ENCODE results near the gene MRPS18A.

MRPS18A gene

DNA sequence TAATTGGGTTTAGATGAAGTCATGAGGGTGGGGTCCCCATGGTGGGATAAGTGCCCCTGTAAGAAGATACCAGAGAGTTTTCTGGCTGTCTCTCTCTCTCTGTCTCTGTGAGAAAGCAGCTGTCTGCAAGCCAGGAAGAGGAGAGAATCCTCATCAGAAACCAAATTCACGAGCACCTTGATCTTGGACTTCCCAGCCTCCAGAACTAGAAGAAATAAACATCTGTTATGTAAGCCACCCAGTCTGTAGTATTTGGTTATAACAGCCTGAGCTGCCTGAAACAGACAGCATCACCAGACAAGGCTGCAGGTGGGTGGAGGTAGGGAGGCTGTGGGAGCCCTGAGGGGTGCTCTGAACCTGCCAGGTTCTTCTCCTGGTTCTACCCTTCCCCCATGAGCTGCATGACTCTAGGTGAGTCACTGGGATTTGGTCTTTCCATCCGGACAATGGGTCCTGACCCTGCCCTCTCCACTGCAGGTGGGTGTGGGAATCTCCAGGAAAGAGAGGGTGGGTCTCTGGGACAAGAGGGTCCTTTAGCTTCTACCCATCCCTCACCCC, 48.1 kb upstream of the MRPS18A start:
- H3K4me3 ChIP-seq (ENCODE audit: low read depth, low read length, poor library complexity, severe bottlenecking) = no peak overlapping the region
- peaks cover 5% of the 10 kb centered on the region; the same call in 1 of the 2 replicates for H3K9me3 ChIP-seq (ENCODE audit: low read length)
- H3K4me1 ChIP-seq (ENCODE audit: insufficient read depth, low read length, severe bottlenecking) = no peaks in the 10 kb centered on the region
- H3K36me3 ChIP-seq (ENCODE audit: insufficient read depth, low read length) = no peaks in the 10 kb centered on the region
- H4K20me1 ChIP-seq (ENCODE audit: insufficient read depth, low read length) = no peaks in the 10 kb centered on the region
- no peaks in the 10 kb centered on the region for H3K79me2 ChIP-seq (ENCODE audit: insufficient read depth, low read length)
- H3K27me3 ChIP-seq (ENCODE audit: insufficient read depth, low read length) = no peaks in the 10 kb centered on the region
- no peak overlapping the region for H3K9ac ChIP-seq (ENCODE audit: low read length)
- H3K27ac ChIP-seq (ENCODE audit: low read depth, low read length, poor library complexity, severe bottlenecking) = no peak overlapping the region
- no peak overlapping the region for H3K4me2 ChIP-seq (ENCODE audit: low read length)
- no peak overlapping the region for H2AFZ ChIP-seq (ENCODE audit: low read length)
- TF ChIP-seq CTCF (IDR thresholded peaks at IDR 0.05; ENCODE audit: low read length) (no peak), EZH2 (IDR thresholded peaks at IDR 0.05; ENCODE audit: borderline replicate concordance, low read length) (no peak)
- no peaks in the 10 kb centered on the region for H3K9me2 ChIP-seq (ENCODE audit: low read depth, low read length)
- no peaks in the 10 kb centered on the region for H3F3A ChIP-seq (ENCODE audit: insufficient read depth, low read length)

DNA sequence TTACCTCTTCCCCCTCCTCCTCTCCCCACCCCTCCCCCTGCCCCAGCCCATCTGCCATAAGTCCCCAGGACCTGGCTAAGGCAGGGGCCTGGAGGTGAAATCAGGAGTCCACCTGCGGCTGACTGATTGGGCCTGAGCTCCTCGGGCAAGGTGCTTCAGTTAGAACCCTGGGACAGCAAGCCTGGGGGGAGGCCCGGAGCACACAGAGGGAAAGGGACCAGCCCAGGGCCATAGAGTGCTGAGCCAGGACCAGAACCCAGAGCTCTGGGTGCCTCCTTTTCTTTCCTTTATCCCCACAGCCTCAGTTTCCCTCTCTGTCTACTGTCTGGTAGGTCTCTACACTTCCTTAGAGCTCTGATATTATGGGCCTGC, 46.7 kb upstream of the MRPS18A start:
- no peaks in the 10 kb centered on the region for H3K36me3 ChIP-seq (ENCODE audit: insufficient read depth, low read length)
- no peak overlapping the region for H2AFZ ChIP-seq (ENCODE audit: low read length)
- H3K9ac ChIP-seq (ENCODE audit: low read length) = no peak overlapping the region
- no peak for TF ChIP-seq EZH2 (IDR thresholded peaks at IDR 0.05; ENCODE audit: borderline replicate concordance, low read length)
- TF ChIP-seq CTCF (IDR thresholded peaks at IDR 0.05; ENCODE audit: low read length) = no peak
- no peaks in the 10 kb centered on the region for H3K4me1 ChIP-seq (ENCODE audit: insufficient read depth, low read length, severe bottlenecking)
- no peaks in the 10 kb centered on the region for H3K27me3 ChIP-seq (ENCODE audit: insufficient read depth, low read length)
- no peaks in the 10 kb centered on the region for H3F3A ChIP-seq (ENCODE audit: insufficient read depth, low read length)
- no peak overlapping the region for H3K4me3 ChIP-seq (ENCODE audit: low read depth, low read length, poor library complexity, severe bottlenecking)
- no peaks in the 10 kb centered on the region for H4K20me1 ChIP-seq (ENCODE audit: insufficient read depth, low read length)
- no peak overlapping the region for H3K27ac ChIP-seq (ENCODE audit: low read depth, low read length, poor library complexity, severe bottlenecking)
- H3K79me2 ChIP-seq (ENCODE audit: insufficient read depth, low read length) = no peaks in the 10 kb centered on the region
- no peaks in the 10 kb centered on the region for H3K9me2 ChIP-seq (ENCODE audit: low read depth, low read length)
- H3K4me2 ChIP-seq (ENCODE audit: low read length) = no peak overlapping the region
- peaks cover 8% of the 10 kb centered on the region; the same call in 1 of the 2 replicates for H3K9me3 ChIP-seq (ENCODE audit: low read length)

- no peak overlapping the region for H3K9ac ChIP-seq (ENCODE audit: low read length)
- no peak overlapping the region for H3K27ac ChIP-seq (ENCODE audit: low read depth, low read length, poor library complexity, severe bottlenecking)
- no peaks in the 10 kb centered on the region for H3K4me1 ChIP-seq (ENCODE audit: insufficient read depth, low read length, severe bottlenecking)
- no peaks in the 10 kb centered on the region for H3F3A ChIP-seq (ENCODE audit: insufficient read depth, low read length)
- no peaks in the 10 kb centered on the region for H3K36me3 ChIP-seq (ENCODE audit: insufficient read depth, low read length)
- no peaks in the 10 kb centered on the region for H4K20me1 ChIP-seq (ENCODE audit: insufficient read depth, low read length)
- no peak overlapping the region for H3K4me2 ChIP-seq (ENCODE audit: low read length)
- H3K79me2 ChIP-seq (ENCODE audit: insufficient read depth, low read length) = no peaks in the 10 kb centered on the region
- no peaks in the 10 kb centered on the region for H3K9me2 ChIP-seq (ENCODE audit: low read depth, low read length)
- no peak overlapping the region for H2AFZ ChIP-seq (ENCODE audit: low read length)
- no peak overlapping the region for H3K4me3 ChIP-seq (ENCODE audit: low read depth, low read length, poor library complexity, severe bottlenecking)
- peaks cover 8% of the 10 kb centered on the region; the same call in 1 of the 2 replicates for H3K9me3 ChIP-seq (ENCODE audit: low read length)
- TF ChIP-seq EZH2 (IDR thresholded peaks at IDR 0.05; ENCODE audit: borderline replicate concordance, low read length) (no peak), CTCF (IDR thresholded peaks at IDR 0.05; ENCODE audit: low read length) (no peak)
- H3K27me3 ChIP-seq (ENCODE audit: insufficient read depth, low read length) = no peaks in the 10 kb centered on the region
Observed at GRCh38 chr6:43733471-43734293, 46.1 kb upstream of the MRPS18A start.
